GM18505 (cell line): ENCODE data around the gene SPEM3.

ENCODE experiments used
- ATAC-seq: cut with Tn5 transposase; IDR thresholded peaks from one replicate; pipeline ENCODE4 v1.9.1; 2021; ENCODE audit not compliant: unreplicated experiment
- POLR2A ChIP-seq: IDR thresholded peaks from 4 replicates; pipeline ENCODE4 v1.6.1; 2011; ENCODE audit warnings: borderline replicate concordance; ENCODE audit not compliant: insufficient read depth, insufficient read length; ENCODE audit errors: extremely low read depth

Gene SPEM3

DNA sequence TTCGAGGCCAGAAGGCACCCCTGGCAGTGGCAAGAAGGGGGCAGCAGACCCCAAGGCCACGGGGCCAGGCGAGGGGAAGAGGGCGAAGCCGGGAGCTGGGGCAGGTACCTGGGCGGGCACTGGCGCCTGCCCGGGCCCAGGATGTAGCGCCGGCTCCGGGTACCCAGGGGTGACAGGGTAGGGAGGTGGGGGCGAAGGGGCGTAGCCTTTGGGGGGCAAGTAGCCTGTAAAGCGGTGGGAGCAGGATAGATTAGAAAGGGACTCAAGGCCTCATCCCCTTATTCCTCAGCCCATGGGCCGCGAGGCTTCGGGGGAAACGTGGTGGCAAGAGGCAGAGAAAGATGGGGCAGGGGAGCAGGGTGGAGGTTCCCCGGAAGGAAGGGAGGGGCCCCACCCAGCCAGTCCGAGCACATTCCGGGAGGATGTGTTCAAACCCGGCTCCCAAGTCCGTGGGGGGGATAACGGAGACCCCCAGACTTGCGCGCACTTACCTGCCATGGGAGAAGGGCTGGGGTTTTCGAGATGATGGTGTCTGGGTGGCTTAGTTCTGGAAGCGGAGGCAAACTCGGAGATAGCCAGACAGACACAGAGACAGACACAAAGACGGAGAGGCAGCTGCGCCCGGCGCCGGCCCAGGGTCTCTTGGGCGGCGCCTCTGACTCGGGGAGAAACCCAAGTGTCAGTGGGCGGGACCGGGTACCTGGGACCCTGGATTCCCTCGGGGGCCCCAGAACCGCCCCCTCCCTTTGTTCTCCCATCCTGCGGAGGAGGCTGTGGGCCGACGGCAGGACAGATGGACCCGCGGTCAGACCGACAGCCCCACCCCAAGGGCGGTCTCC is 34.8 kb upstream of the SPEM3 start:
- peak; percentile 48 for ATAC-seq
- TF ChIP-seq POLR2A = no peak

DNA sequence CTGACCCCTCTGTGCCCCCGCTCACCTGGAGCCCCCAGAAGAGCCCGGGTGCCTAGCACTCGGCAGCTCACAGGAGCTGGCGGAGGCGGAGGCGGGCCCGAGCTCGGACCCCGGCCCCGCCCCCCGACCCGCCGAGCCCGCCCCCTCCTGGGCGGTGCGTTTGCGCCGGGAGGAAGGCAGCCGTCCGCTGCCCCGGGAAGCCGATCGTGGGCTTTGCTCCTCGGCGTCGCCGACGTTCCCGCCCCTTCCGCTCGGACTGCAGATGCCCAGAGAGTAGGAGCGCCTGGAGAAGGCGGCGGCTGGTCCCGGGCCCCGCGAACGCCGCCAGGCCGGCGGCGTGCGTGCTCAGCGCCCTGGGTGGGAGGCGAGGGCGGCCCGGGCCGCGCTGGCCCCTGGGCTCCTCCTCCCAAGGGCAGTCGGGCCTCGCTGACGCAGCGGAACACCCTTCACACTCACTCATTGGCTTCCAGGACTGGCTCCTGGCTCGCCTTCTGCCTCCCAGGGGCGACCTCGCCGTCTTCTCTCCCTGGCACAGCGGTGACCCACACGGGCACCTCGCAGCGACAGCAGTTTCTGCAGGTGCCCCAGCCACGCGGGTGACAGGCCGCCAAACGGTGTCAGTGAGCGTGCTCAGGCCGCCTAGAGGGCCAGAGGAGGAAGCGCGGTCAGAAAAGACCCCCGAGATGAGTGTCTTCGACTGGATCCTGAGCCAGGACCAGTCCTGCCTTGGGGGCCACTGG is 34.0 kb upstream of the SPEM3 start, which contains the start of gene PLSCR3:
TSS of gene PLSCR3 (minus strand) at position 74 of the 740 bp plus-strand sequence. CDS start 415 bp downstream, outside the sequence.
- peak; percentile 76 for TF ChIP-seq POLR2A
- ATAC-seq = peak; percentile 70

DNA sequence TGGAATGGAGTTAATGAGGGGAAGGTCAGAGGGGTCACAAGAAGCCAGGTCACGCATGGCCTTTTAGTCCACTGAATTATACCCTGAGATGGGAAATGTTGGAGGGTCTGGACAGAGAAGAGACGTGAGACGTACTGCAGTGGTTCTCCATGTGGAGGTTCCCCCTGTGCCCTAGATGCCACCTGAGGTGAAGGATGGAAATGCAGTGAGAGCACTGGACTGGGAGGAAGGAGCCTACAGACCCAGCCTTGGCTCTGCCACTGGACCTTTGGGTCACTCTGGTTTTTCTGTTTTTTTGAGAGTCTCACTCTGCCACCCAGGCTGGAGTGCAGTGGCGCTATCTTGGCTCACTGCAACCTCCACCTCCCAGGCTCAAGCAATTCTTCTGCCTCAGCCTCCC is 32.5 kb upstream of the SPEM3 start:
- no peak for TF ChIP-seq POLR2A
- no peak for ATAC-seq

DNA sequence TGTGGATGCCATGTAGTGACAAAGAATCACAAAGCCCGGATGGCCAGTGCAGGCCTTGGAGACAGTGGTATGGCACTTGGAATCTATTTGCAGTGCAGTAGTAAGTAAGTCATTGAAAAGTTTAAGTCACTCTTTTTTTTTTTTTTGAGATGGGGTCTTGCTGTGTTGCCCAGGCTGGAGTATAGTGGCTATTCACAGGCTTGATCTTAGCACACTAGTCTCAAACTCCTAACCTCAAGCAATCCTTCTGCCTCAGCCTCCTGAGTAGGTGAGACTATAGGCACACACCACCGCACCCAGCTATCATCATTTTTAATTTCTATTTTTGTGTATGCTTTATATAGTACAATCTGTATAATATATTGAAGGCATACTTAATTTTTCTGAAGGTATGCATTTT is 30.0 kb upstream of the SPEM3 start:
- TF ChIP-seq POLR2A = no peak
- ATAC-seq = no peak

DNA sequence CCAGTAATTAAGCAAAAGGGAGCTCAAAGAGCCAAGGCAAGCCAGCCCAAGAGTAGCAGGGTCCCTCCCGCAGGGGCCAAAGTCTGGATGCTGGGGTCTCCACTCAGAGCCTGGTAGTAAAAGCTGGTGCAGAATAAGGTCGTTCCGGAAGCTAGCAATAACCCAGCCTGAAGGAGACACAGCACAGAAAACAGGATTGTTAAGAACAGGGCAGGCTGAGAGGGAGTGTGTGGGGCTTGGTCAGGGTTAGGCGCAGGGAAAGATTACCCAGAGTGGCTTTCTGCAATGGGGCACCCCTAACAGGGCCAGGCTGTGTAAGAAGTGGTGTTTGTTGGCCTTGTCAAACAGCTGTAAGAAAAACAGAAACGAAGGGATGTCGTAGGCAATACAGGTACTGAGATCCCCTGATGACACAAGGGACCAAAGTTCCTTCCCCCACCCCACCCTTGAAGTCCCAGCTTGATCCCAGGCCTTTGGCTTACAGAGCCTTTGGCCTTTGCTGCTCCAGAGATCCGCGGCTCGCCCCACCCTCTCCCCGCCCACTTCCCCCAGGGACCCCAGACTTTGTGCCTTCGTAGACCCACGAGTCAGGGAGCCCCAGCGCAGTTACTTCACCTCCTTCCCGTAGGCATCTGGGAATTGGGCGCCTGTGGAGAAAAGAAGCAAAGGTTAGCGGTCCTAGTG is 25.5 kb upstream of the SPEM3 start:
- ATAC-seq = no peak
- no peak for TF ChIP-seq POLR2A

DNA sequence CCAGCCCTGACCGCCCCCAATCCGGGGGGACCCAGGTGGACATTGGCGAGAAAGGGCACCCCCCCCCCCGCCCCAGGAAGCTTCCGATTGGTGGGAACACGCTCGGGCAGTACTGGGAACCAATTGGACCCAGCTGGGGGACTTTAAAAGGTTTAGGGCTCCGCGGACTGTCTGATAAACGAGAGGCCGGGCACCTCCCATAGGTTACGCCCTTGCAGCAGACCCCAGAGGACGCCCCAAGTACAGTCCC is 25.0 kb upstream of the SPEM3 start:
- no peak for TF ChIP-seq POLR2A
- no peak for ATAC-seq

DNA sequence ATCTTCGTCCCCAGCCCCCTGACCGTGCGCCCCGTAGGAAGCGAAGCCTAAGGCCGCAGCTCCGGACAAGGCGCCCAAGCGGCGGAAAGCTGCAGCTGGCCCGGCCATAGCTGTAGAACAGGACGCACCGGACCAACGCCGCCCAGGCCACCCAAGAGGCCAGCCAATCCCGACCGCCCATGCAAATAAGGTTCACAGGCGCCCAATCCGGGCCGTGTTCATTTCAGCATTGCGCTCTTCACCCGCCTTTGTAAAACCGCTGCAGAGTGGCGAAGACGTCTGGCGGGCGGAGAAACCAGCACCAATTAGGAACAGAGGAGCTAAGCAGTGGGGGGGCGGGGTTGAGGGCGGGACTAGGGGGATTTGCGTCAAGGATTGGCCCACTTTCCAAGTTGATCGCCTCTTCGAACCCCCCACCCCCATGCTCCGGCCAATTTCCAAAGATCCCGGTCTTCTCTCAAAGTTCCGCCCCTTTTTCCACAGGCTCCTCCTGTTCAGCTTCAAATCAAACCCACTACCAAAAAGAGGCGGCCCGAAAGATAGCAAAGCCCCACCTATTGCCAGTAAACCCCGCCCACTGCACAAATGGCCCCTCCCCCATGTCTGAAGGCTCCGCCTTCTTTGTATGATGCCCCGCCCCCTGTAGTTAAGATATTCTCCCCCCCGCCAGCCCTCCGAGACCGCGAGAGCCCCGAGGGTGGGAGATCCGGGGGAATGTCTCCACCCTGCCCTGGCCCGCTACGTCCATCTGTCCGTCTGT is 24.5 kb upstream of the SPEM3 start, which contains the start of gene TMEM256:
TSS of gene TMEM256 (minus strand) at position 121 of the 760 bp plus-strand sequence. CDS start at position 108, 13 bp downstream.
- TF ChIP-seq POLR2A = peak; percentile 96
- ATAC-seq = peak; percentile 87

DNA sequence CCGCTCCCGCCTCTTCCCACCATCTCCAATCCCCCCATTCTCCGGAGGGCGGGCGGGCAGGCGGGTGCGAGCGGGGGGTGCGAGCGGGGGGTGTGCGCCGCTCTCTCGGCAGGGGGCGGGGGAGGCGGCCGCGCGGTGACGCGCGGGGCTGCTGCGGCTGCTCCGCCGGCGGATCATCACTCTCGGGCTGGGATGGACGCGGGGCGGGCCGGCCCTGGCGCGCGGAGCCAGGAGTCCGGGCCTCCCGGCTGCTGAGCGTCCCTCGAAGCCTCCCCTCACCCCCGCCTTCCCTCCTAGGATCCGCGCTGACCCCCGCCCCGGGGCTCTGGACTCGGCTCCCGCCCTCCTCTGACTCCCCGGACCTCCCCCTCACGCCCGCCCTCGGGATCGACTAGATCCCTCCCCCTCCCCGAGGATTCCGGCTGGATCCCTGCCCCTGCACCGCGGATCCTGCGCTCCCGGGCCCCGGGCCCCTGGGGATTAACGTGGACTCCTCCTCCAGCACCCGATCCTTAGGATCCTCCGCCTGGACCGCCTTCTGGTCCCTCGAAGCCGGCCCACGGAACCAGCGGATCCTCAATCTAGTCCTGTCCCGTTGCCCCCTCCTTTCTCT is 23.8 kb upstream of the SPEM3 start:
- TF ChIP-seq POLR2A = no peak
- peak; percentile 23 for ATAC-seq

DNA sequence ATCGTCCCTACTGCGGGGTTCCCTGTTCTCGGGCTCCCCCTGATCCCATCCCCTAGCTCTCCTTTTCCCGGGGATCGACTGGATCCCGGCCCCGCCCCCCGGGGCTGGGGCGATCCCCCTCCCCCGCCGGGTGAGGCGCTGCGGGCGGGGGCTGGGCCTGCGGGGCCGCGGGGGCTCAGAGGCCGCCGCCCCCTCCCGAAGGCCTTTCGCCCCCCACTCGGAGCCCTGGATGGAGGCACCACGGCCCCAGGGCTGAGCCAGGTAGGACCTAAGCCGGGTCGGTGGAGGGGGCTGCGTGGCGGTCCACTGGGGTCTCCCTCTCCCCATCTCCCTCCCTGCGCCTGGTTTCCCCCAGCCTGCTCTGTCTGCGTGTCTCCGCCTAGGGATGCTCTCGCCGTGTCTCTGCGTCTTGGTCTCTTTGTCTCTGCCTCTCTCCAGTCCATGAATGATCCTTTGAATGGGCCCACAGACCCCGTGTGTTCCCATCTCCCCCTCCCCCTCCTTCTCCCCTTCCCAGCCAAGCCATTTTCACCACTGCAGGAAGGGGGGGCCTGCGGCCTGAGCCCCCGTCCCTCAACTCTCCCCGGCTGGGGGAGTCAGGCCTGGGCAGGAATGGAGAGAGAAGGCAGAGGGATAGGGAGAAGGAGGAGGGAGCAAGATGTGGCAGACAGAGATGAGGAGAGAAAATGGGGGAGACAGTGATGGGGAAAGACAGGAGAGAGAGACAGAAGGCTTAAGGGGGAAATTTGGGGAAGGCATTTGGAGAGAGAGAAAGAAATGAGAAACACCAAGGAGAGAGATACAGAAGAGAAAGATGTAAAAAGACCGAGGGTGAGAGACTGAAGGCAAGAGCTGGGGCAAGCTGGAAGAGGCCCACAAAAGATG is 23.1 kb upstream of the SPEM3 start:
- no peak for TF ChIP-seq POLR2A
- no peak for ATAC-seq

DNA sequence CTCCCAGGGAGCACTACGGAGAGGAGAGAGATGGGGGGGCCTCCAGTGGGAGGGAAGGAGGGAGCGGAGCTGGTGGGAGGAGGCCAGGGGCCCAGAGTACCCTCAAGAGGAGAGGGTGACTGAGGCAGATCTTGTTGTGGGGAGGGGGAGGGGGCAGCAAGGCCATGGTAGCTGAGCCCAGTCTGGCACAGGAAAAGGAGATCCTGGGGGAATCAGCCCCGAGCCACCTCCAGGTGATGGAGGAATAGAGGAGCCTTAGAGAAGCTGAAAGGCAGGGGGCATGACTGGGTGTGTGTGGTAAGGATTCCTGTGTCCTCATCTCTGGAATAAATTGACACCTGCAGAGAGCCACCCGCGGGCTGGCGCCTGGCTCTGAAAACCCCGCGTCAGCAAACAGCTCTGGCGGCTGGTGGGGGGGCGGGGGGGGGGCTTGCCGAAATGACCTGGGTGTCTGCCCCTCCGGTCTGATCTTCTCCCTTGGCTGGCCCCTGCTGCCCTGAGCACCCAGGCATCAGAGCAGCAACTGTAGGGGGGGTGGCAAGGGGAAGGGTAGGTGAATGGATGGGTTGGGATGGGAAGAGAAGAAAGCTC is 22.3 kb upstream of the SPEM3 start:
- no peak for ATAC-seq
- no peak for TF ChIP-seq POLR2A

DNA sequence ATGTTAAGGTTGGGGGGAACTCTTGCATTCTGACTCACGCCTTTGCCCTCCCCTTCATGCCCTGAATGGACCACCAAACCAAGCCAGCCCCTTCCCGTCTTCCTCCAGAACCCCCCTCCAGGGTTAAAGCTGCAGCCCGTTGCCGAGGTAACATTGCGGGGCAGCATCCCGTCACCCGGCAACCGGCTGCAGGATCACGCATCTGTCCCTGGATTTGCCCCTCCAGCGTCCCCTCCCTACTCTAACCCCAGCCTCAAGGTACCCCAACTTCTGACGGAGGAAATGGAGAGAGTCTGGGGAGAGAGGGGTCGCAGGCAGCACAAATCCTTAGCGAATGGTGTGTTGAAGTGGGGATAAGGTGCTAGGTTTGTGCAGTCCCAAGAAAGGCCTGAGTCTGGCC is 21.6 kb upstream of the SPEM3 start:
- ATAC-seq = no peak
- TF ChIP-seq POLR2A = no peak
